NB4 (cell line): Measurements from ENCODE around the gene PLEKHA6.

ENCODE experiments used
- CTCF ChIP-seq: IDR thresholded peaks from one replicate; pipeline ENCODE4 v1.5.1; 2012; ENCODE audit warnings: low read depth, low read length
- MAX ChIP-seq: IDR thresholded peaks from 2 replicates; pipeline ENCODE4 v1.6.1; 2011; ENCODE audit warnings: low read depth, low read length
- POLR2A ChIP-seq: IDR thresholded peaks from 2 replicates; pipeline ENCODE4 v1.6.1; 2011; ENCODE audit warnings: mild to moderate bottlenecking; ENCODE audit not compliant: insufficient read length; ENCODE audit errors: extremely low read depth

GRCh38 chr1:204321665-204322064 is 38.1 kb downstream of the PLEKHA6 start:
- TF ChIP-seq MAX (no peak), CTCF (no peak), POLR2A (no peak)
